ENCODE results near the gene UNC13B. TPM values are rescaled to one million over a fixed set of nuclear protein-coding genes. Genes with fewer than 3 reads are reported as not detected.

UNC13B gene
- total RNA-seq, 1 experiment from 2014 or later, result 17.6 TPM

DNA sequence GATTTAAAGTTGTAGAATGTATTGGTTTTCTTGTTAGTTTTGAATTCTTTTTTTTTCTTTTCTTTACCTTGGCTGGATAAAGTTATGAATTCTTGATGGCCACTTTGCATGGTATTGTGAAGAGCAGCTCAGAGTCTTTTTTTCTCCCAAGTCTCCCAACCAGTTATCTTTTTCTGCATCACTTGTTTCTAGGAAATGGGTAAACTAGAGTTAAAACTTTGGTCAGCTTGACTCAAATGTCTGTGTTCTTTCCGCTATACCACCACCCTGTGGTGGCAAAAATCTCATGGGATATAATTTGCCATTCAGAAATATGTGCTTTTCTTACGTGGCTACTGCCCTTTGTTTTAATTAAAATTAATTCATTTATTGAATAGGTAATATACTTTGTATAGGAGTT lies 113.2 kb downstream of the UNC13B start:
- RAD21 ChIA-PET (ENCODE audit: low non-redundant PET in 1 of 2, low total read pairs in 2 of 2, uncharacterized antibody in 2 of 2, unreplicated experiment in 2 of 2), result no interaction called here
- no peaks in the 10 kb centered on the region for H3K9me2 ChIP-seq (ENCODE audit: insufficient read depth)
- intact Hi-C loops (cut with micrococcal nuclease), result no loop called here
- TF ChIP-seq, protein P1, sequence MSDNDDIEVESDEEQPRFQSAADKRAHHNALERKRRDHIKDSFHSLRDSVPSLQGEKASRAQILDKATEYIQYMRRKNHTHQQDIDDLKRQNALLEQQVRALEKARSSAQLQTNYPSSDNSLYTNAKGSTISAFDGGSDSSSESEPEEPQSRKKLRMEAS (IDR thresholded peaks at IDR 0.05), result no peak
- no peak for TF ChIP-seq ATF3 (IDR thresholded peaks at IDR 0.05)
- TF ChIP-seq ZNF274 (IDR thresholded peaks at IDR 0.05; ENCODE audit: low read depth, low read length), result no peak
- no peak for TF ChIP-seq EGR1 (IDR thresholded peaks at IDR 0.05; ENCODE audit: low read depth)
- no peak for TF ChIP-seq RAD21 (IDR thresholded peaks at IDR 0.05; ENCODE audit: low read depth)
- TF ChIP-seq CEBPB (IDR thresholded peaks at IDR 0.05; ENCODE audit: low read depth), result no peak
- no peak for TF ChIP-seq SIN3A (IDR thresholded peaks at IDR 0.05; ENCODE audit: low read depth)
- TF ChIP-seq JUND (IDR thresholded peaks at IDR 0.05), result no peak
- TF ChIP-seq ELF1 (IDR thresholded peaks at IDR 0.05; ENCODE audit: borderline replicate concordance, low read depth), result no peak
- TF ChIP-seq CBX3 (IDR thresholded peaks at IDR 0.05; ENCODE audit: low read depth), result no peak
- TF ChIP-seq REST (IDR thresholded peaks at IDR 0.05; ENCODE audit: low read depth), result no peak
- TF ChIP-seq POLR2A (IDR thresholded peaks at IDR 0.05; ENCODE audit: borderline replicate concordance, extremely low read depth, insufficient read depth, insufficient read length), result no peak
- TF ChIP-seq EZH2 (IDR thresholded peaks at IDR 0.05), result no peak
- TF ChIP-seq EZH2phosphoT487 (IDR thresholded peaks at IDR 0.05; ENCODE audit: borderline replicate concordance), result no peak
- no peak for TF ChIP-seq ZFX (IDR thresholded peaks at IDR 0.05)
- no peak for TF ChIP-seq SRF (IDR thresholded peaks at IDR 0.05; ENCODE audit: low read depth)
- no peak for TF ChIP-seq TCF7L2 (IDR thresholded peaks at IDR 0.05; ENCODE audit: borderline replicate concordance, extremely low read depth, insufficient read depth, insufficient read length)
- TF ChIP-seq YY1 (IDR thresholded peaks at IDR 0.05; ENCODE audit: extremely low read depth, insufficient replicate concordance, low read depth, low read length), result no peak
- TF ChIP-seq, protein P2, sequence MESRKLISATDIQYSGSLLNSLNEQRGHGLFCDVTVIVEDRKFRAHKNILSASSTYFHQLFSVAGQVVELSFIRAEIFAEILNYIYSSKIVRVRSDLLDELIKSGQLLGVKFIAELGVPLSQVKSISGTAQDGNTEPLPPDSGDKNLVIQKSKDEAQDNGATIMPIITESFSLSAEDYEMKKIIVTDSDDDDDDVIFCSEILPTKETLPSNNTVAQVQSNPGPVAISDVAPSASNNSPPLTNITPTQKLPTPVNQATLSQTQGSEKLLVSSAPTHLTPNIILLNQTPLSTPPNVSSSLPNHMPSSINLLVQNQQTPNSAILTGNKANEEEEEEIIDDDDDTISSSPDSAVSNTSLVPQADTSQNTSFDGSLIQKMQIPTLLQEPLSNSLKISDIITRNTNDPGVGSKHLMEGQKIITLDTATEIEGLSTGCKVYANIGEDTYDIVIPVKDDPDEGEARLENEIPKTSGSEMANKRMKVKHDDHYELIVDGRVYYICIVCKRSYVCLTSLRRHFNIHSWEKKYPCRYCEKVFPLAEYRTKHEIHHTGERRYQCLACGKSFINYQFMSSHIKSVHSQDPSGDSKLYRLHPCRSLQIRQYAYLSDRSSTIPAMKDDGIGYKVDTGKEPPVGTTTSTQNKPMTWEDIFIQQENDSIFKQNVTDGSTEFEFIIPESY (IDR thresholded peaks at IDR 0.05; ENCODE audit: extremely low read depth, insufficient replicate concordance, low read length), result no peak
- TF ChIP-seq SP1 (IDR thresholded peaks at IDR 0.05; ENCODE audit: low read depth), result no peak
- H3K4me3 ChIP-seq (replicated peaks in 1 of 2; ENCODE audit: low read depth in 1 of 2, low read length in 2 of 2), result no peak overlapping the region
- ATAC-seq, result no peak
- no peak overlapping the region for H2AFZ ChIP-seq (ENCODE audit: low read depth, low read length, poor library complexity, severe bottlenecking)
- no peak overlapping the region for H3K9ac ChIP-seq (ENCODE audit: low read length)
- no peak for DNase-seq (ENCODE audit: low read depth, low spot score)
- H3K9me3 ChIP-seq (ENCODE audit: control insufficient read depth in 1 of 2, insufficient read depth in 1 of 2, low read depth in 1 of 2, low read length in 2 of 2), result no peaks in the 10 kb centered on the region
- BruUV-seq (replicated peaks), result no TSS peak
- CTCF ChIA-PET, result no interaction called here
- no peak overlapping the region for H3K27ac ChIP-seq (ENCODE audit: low read depth, low read length)
- no peak overlapping the region for H3K4me2 ChIP-seq (ENCODE audit: low read length)
- no peaks in the 10 kb centered on the region for H3K36me3 ChIP-seq (ENCODE audit: control insufficient read depth in 1 of 2, insufficient read depth in 2 of 2, low read length in 2 of 2)
- no peaks in the 10 kb centered on the region for H4K20me1 ChIP-seq (ENCODE audit: insufficient read depth)
- no peaks in the 10 kb centered on the region for H3K27me3 ChIP-seq (ENCODE audit: insufficient read depth, low read length)
- POLR2A ChIA-PET, result no interaction called here
- no peaks in the 10 kb centered on the region for H3K4me1 ChIP-seq (ENCODE audit: control insufficient read depth in 1 of 2, insufficient read depth in 2 of 2, low read length in 2 of 2)
- H3K79me2 ChIP-seq (ENCODE audit: insufficient read depth, low read length), result no peaks in the 10 kb centered on the region
